HFFc6 (cell line): ENCODE data around the gene PNPLA5. TPM values are rescaled to one million over a fixed set of nuclear protein-coding genes. Genes with fewer than 3 reads are reported as not detected.

ENCODE experiments used
- DNase-seq: peaks from one replicate; pipeline ENCODE4 v3.0.0-alpha.2; 2018
- H3K27ac Mint-ChIP-seq: 2 replicates; pipeline ENCODE4 v1.8.0; 2020; ENCODE audit warnings: mild to moderate bottlenecking, mixed read lengths
- H3K27me3 Mint-ChIP-seq: 2 replicates; pipeline ENCODE4 v1.8.0; 2021; ENCODE audit warnings: mild to moderate bottlenecking, moderate library complexity, mixed read lengths; ENCODE audit not compliant: insufficient read depth
- H3K36me3 Mint-ChIP-seq: 2 replicates; pipeline ENCODE4 v1.8.0; 2021; ENCODE audit warnings: low read depth, mixed read lengths
- H3K4me1 Mint-ChIP-seq: 2 replicates; pipeline ENCODE4 v1.8.0; 2020; ENCODE audit warnings: low read depth, mixed read lengths
- H3K4me3 Mint-ChIP-seq: 2 replicates; pipeline ENCODE4 v1.8.0; 2020; ENCODE audit warnings: mild to moderate bottlenecking, moderate library complexity, mixed read lengths
- H3K9me3 Mint-ChIP-seq: 2 replicates; pipeline ENCODE4 v1.8.0; 2020; ENCODE audit warnings: mild to moderate bottlenecking, mixed read lengths
- total RNA-seq, 6 experiments: library from RNA; stranded (reverse); fragmentation: NEBNext Ultra II Directional; extraction: Animal tissue kit (Norgen Biotek cat#: 25700); gene quantifications; 2 replicates in 1 of 6; 3 replicates in 5 of 6; pipeline ENCODE4 v1.2.3, GENCODE V29; 2021
- TF ChIP-seq, protein P1 (sequence below): fragments of 200-600 bp; sonication (generic); IDR thresholded peaks from 2 replicates; pipeline ENCODE4 v1.5.0; 2021; ENCODE audit warnings: antibody characterized with exemption, mild to moderate bottlenecking

The PNPLA5 gene
- total RNA-seq, 6 experiments from 2014 or later, result not detected

DNA sequence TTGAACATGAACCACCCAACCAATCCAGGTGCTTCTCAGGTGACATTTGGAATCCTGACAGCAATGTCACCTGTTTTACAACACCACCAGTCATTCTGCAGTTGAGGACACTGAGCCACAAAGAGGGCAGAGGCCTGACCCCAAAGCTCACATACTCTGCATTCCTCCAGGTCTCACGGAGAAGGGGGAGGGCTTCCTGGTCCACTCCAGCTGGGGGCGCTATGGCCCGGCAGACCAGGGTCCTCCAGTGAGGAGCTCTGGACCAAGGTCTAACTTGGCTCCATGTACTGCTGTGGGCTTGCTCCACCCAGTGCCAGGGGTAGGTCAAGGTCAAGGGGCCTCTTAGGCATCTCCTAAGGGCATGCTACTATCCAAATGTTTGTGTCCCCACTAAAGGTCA lies 30.3 kb upstream of the PNPLA5 start:
- DNase-seq, result no peak
- peaks cover 72% of the 10 kb centered on the region for H3K4me1 Mint-ChIP-seq
- no peak overlapping the region; the same call in 1 of the 2 replicates for H3K4me3 Mint-ChIP-seq
- H3K9me3 Mint-ChIP-seq, result peaks cover 6% of the 10 kb centered on the region; the same call in 1 of the 2 replicates
- TF ChIP-seq, protein P1, sequence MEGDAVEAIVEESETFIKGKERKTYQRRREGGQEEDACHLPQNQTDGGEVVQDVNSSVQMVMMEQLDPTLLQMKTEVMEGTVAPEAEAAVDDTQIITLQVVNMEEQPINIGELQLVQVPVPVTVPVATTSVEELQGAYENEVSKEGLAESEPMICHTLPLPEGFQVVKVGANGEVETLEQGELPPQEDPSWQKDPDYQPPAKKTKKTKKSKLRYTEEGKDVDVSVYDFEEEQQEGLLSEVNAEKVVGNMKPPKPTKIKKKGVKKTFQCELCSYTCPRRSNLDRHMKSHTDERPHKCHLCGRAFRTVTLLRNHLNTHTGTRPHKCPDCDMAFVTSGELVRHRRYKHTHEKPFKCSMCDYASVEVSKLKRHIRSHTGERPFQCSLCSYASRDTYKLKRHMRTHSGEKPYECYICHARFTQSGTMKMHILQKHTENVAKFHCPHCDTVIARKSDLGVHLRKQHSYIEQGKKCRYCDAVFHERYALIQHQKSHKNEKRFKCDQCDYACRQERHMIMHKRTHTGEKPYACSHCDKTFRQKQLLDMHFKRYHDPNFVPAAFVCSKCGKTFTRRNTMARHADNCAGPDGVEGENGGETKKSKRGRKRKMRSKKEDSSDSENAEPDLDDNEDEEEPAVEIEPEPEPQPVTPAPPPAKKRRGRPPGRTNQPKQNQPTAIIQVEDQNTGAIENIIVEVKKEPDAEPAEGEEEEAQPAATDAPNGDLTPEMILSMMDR, result peak; percentile 66
- no peaks in the 10 kb centered on the region for H3K36me3 Mint-ChIP-seq
- H3K27me3 Mint-ChIP-seq, result no peaks in the 10 kb centered on the region
- peak overlapping the region; percentile 75; the same call in 1 of the 2 replicates for H3K27ac Mint-ChIP-seq

DNA sequence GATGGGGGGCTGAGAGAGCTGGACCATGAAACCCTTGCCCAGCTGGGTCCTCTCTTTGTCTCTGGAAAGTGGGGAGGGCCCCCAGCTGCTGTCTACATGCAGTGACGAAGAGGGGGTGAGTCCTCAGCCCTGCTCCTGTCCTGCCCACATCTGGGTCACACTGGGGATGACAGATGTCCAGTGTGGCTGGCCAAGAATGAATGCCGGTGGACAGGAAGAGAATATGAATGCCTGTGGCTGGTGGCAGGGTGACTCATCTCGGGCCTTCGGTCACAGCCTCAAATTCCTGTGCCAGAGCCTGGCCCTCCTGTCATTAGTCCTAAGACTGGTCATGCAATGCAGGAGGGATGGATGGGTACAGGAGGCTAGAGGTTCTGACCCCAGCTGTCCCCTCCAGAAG lies 29.6 kb upstream of the PNPLA5 start:
- peak; percentile 87 for DNase-seq
- Mint-ChIP-seq H3K27ac (peak overlapping the region; percentile 75), H3K9me3 (peaks cover 6% of the 10 kb centered on the region; the same call in 1 of the 2 replicates), H3K36me3 (no peaks in the 10 kb centered on the region), H3K4me1 (peaks cover 77% of the 10 kb centered on the region), H3K4me3 (peak overlapping the region; percentile 31; the same call in 1 of the 2 replicates), H3K27me3 (no peaks in the 10 kb centered on the region)
- TF ChIP-seq, protein P1, result no peak

DNA sequence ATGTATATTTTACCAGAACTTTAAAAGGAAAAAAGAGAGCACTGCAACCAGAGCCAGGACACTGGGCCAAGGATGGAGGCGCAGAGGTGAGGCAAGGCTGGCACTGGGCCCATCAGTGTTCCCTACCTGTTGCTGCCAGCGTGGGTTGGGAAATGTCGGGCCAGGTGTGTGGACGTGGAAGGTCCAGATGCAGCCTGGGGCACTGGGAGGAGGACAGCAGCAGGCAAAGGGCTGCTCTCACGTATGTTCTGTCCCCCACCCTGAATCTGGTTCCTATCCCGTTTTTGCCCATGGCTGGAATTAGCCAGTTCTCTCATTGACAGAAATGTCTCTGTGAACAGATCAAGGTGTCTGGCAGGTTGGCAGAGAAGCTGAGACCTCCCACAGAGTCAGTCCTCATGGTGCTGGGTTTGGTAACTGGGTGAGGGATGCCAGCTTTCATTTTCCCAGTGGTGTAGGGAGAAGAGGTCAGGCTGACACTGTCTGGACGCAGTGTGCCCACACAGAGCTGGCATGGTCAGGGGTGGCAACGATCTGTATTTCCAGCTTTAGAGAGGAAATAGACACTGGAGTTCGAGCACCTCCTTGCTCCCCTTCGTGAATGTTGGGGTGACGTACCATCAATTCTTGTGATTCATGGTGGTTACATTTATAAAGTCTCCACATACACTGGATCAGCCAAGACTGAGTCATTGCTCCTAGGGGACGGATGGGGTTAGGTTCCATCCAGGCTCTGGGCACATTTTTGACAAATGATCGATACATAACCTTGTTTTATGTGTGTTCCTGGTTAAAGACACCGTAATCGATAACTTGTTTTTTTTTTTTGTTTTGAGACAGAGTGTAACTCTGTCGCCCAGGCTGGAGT lies 27.5 kb upstream of the PNPLA5 start:
- peak; percentile 82 for DNase-seq
- Mint-ChIP-seq H3K27me3 (no peaks in the 10 kb centered on the region), H3K4me1 (peaks cover 73% of the 10 kb centered on the region), H3K36me3 (no peaks in the 10 kb centered on the region), H3K4me3 (peak overlapping the region; percentile 68), H3K9me3 (peaks cover 6% of the 10 kb centered on the region; the same call in 1 of the 2 replicates), H3K27ac (peak overlapping the region; percentile 96)
- TF ChIP-seq, protein P1, result no peak

DNA sequence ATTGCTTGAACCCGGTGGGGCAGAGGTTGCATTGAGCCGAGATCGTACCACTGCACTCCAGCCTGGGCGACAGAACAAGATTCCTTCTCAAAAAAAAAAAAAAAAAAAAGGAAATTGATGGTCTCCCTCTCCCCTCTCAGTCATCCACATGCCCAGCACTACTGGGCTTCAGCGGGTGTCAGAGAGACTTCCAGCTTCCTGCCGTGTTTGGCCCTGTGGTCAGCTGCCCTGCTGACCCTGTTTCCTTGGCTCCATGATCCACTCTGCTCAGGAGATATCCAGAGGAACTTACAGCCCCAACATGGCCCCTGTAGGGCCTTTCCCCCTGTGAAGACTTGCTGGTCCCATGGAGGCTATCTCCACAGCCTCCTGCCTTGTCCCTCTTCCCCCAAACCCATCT lies 25.7 kb upstream of the PNPLA5 start:
- no peaks in the 10 kb centered on the region for H3K36me3 Mint-ChIP-seq
- no peak overlapping the region for H3K4me3 Mint-ChIP-seq
- no peak for DNase-seq
- peaks cover 6% of the 10 kb centered on the region; the same call in 1 of the 2 replicates for H3K9me3 Mint-ChIP-seq
- peaks cover 63% of the 10 kb centered on the region for H3K4me1 Mint-ChIP-seq
- TF ChIP-seq, protein P1, result no peak
- 0 out of 2 replicates have a peak overlapping the region, but pooled peaks have one; percentile 35 for H3K27ac Mint-ChIP-seq
- no peaks in the 10 kb centered on the region; the same call in none of the 2 replicates for H3K27me3 Mint-ChIP-seq

DNA sequence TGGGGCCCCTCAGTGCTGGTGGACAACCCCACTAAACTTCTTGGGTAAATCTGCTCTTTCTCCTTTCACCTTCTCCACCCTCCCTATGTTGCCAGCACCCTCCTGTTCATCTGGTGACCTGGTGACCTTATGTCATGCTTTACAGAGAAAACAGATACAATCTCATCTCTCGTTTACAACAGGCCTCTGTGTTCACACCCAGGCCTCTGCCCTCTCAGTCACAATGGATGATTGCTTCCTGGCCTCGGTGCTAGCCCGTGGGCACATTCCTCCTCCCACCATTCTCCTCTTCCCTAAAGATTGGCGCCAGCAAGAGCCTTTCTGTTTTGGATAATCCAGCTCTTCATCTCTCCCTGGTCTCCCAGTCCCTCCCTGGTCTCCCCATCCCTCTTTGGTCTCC lies 19.5 kb upstream of the PNPLA5 start:
- Mint-ChIP-seq H3K27ac (no peak overlapping the region), H3K4me1 (peaks cover 14% of the 10 kb centered on the region), H3K9me3 (no peaks in the 10 kb centered on the region; the same call in 1 of the 2 replicates), H3K27me3 (peaks cover 9% of the 10 kb centered on the region), H3K36me3 (no peaks in the 10 kb centered on the region), H3K4me3 (no peak overlapping the region)
- DNase-seq, result no peak
- TF ChIP-seq, protein P1, result no peak
